G401.6 (cell line): ENCODE measurements around the gene PRX.
"Not testable (repeated sequence)": the region's sequence is repeated elsewhere in the genome, so short reads cannot be mapped to it uniquely, and the experiment has no call there.

Experiments used
- FAIRE-seq: peaks from 2 replicates; lab custom pipeline; 2012; peaks lifted over from hg19 to GRCh38; lab: Jason Lieb, UNC

The PRX gene

GRCh38 chr19:40416918-40417642, 3.9 kb upstream of the PRX start:
- FAIRE-seq = no peak

GRCh38 chr19:40415768-40416167, 2.6 kb upstream of the PRX start:
- FAIRE-seq = no peak

- FAIRE-seq = no peak
Observed at GRCh38 chr19:40414542-40415535, 1.7 kb upstream of the PRX start.

- no peak for FAIRE-seq
Observed at GRCh38 chr19:40412866-40413265, 312 bp downstream of the PRX start.

GRCh38 chr19:40411958-40412499, 1.1 kb downstream of the PRX start:
- no peak for FAIRE-seq

- no peak for FAIRE-seq
Observed at GRCh38 chr19:40411125-40411842, 1.9 kb downstream of the PRX start.

- no peak for FAIRE-seq
Observed at GRCh38 chr19:40410030-40410389, 3.2 kb downstream of the PRX start.

GRCh38 chr19:40408598-40408925, 4.6 kb downstream of the PRX start:
- FAIRE-seq = not testable (repeated sequence)

- FAIRE-seq = no peak
Observed at GRCh38 chr19:40407714-40408597, 5.2 kb downstream of the PRX start.

- FAIRE-seq = no peak
Observed at GRCh38 chr19:40403262-40403984, 9.8 kb downstream of the PRX start.

- FAIRE-seq = no peak
Observed at GRCh38 chr19:40400559-40400958, 12.6 kb downstream of the PRX start.

GRCh38 chr19:40398417-40399131, 14.6 kb downstream of the PRX start:
- FAIRE-seq = no peak

- no peak for FAIRE-seq
Observed at GRCh38 chr19:40397568-40397906, 15.6 kb downstream of the PRX start.

GRCh38 chr19:40396886-40397567, 16.2 kb downstream of the PRX start:
- no peak for FAIRE-seq

GRCh38 chr19:40395956-40396355, 17.2 kb downstream of the PRX start:
- no peak for FAIRE-seq

- no peak for FAIRE-seq
Observed at GRCh38 chr19:40394816-40395210, 18.4 kb downstream of the PRX start.

GRCh38 chr19:40393894-40394815, 19.0 kb downstream of the PRX start:
- FAIRE-seq = no peak

- no peak for FAIRE-seq
Observed at GRCh38 chr19:40392894-40393517, 20.2 kb downstream of the PRX start.
